Measurements from ENCODE around the gene QSOX2.

DNA sequence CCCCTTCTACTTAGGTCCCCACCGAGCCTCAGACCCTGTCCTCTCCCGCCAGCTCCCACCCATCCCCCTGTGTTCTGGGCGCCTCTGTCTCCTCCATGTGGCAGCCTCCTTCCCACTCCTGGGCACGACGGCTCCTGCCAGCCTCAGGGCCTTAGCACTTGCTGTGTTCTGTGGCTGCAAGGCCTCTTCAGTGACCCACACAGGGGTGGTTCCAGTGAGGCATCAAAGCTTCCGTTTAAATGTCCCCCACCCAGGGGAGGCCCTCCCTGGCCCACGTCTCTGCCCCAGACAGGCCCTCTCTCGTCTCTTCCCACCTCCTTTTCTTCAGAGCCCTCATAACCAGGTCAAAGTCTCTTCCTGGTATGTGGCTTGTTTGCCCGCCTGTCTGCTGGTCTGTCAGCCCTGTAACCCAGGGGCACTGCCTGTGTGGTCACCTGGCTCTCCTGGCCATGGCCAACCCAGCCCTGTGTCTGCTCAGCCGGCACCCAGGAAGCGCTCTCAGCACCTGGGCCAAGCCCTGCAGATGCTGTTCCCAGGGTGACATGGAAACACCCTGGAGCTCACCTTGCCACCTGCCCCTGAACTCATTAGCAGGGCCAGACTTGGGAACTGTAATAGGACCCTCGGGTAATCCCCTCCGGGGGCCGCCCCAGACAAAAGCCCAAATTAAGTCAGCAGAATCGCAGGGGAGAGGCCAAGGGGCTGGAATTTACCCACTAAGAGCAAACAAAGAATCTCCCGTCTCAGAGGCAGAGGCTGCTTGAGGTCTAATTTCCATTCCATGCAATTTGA, 74.4 kb downstream of the QSOX2 start:
- TF ChIP-seq, protein P1, sequence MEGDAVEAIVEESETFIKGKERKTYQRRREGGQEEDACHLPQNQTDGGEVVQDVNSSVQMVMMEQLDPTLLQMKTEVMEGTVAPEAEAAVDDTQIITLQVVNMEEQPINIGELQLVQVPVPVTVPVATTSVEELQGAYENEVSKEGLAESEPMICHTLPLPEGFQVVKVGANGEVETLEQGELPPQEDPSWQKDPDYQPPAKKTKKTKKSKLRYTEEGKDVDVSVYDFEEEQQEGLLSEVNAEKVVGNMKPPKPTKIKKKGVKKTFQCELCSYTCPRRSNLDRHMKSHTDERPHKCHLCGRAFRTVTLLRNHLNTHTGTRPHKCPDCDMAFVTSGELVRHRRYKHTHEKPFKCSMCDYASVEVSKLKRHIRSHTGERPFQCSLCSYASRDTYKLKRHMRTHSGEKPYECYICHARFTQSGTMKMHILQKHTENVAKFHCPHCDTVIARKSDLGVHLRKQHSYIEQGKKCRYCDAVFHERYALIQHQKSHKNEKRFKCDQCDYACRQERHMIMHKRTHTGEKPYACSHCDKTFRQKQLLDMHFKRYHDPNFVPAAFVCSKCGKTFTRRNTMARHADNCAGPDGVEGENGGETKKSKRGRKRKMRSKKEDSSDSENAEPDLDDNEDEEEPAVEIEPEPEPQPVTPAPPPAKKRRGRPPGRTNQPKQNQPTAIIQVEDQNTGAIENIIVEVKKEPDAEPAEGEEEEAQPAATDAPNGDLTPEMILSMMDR (IDR thresholded peaks at IDR 0.05 in 8 of 11, conservative IDR thresholded peaks at IDR 0.05 in 3 of 11): no peak
- TF ChIP-seq POLR2A (IDR thresholded peaks at IDR 0.05): no peak
